H9 (cell line): ENCODE results near the gene WDFY3. TPM values are rescaled to one million over a fixed set of nuclear protein-coding genes. Genes with fewer than 3 reads are reported as not detected.
A peak's percentile ranks its signal among the peaks of the same experiment; 100 is the strongest.

ENCODE experiments used
- DNase-seq: peaks from one replicate; pipeline ENCODE4 v3.0.0-alpha.2; 2017
- H2AFZ ChIP-seq: one replicate; pipeline ENCODE4 v1.6.1; 2013; ENCODE audit warnings: mild to moderate bottlenecking, low read length, control low read depth, moderate library complexity
- H2AK5ac ChIP-seq: 2 replicates; pipeline ENCODE4 v1.6.1; 2013; ENCODE audit warnings: low read length, control low read depth, mixed read lengths; ENCODE audit not compliant: insufficient read length
- H2BK120ac ChIP-seq: one replicate; pipeline ENCODE4 v1.6.1; 2013; ENCODE audit warnings: low read depth, mild to moderate bottlenecking, low read length, control low read depth, inconsistent platforms; ENCODE audit not compliant: poor library complexity, severe bottlenecking
- H2BK12ac ChIP-seq: 2 replicates; pipeline ENCODE4 v1.6.1; 2013; ENCODE audit warnings: low read length, control low read depth, mixed read lengths, low read depth; ENCODE audit not compliant: insufficient read length
- H2BK15ac ChIP-seq: 2 replicates; pipeline ENCODE4 v1.6.1; 2013; ENCODE audit warnings: low read depth, low read length, control low read depth
- H2BK20ac ChIP-seq: one replicate; pipeline ENCODE4 v1.6.1; 2013; ENCODE audit warnings: low read depth, mild to moderate bottlenecking, low read length, control low read depth, inconsistent platforms; ENCODE audit not compliant: poor library complexity, severe bottlenecking
- H2BK5ac ChIP-seq: 2 replicates; pipeline ENCODE4 v1.6.1; 2013; ENCODE audit warnings: low read length, control low read depth, mixed read lengths; ENCODE audit not compliant: insufficient read length
- H3K14ac ChIP-seq: 2 replicates; pipeline ENCODE4 v1.6.1; 2013; ENCODE audit warnings: low read length, control low read depth; ENCODE audit not compliant: insufficient read depth
- H3K18ac ChIP-seq: 2 replicates; pipeline ENCODE4 v1.6.1; 2013; ENCODE audit warnings: low read depth, mild to moderate bottlenecking, mixed read lengths, low read length, control low read depth; ENCODE audit not compliant: insufficient read length
- H3K23ac ChIP-seq: 2 replicates; pipeline ENCODE4 v1.6.1; 2013; ENCODE audit warnings: low read length, control low read depth, mixed read lengths, low read depth; ENCODE audit not compliant: insufficient read length
- H3K23me2 ChIP-seq: 2 replicates; pipeline ENCODE4 v1.6.1; 2013; ENCODE audit warnings: low read depth, mild to moderate bottlenecking, mixed read lengths, low read length, control low read depth; ENCODE audit not compliant: insufficient read length, poor library complexity, severe bottlenecking
- H3K27ac ChIP-seq: 2 replicates; pipeline ENCODE4 v1.5.1; 2013; ENCODE audit warnings: low read length, control low read depth, mixed read lengths, low read depth; ENCODE audit not compliant: insufficient read length
- H3K27me3 ChIP-seq: 2 replicates; pipeline ENCODE4 v1.6.1; 2013; ENCODE audit warnings: low read length, control low read depth, inconsistent platforms; ENCODE audit not compliant: insufficient read depth
- H3K4ac ChIP-seq: 2 replicates; pipeline ENCODE4 v1.6.1; 2013; ENCODE audit warnings: low read depth, mild to moderate bottlenecking, control low read depth, inconsistent platforms, low read length, moderate library complexity
- H3K4me1 ChIP-seq: 2 replicates; pipeline ENCODE4 v1.6.1; 2013; ENCODE audit warnings: low read length, control low read depth, inconsistent platforms; ENCODE audit not compliant: insufficient read depth
- H3K4me2 ChIP-seq: 2 replicates; pipeline ENCODE4 v1.6.1; 2013; ENCODE audit warnings: low read length, control low read depth, mixed read lengths; ENCODE audit not compliant: insufficient read length, insufficient read depth
- H3K56ac ChIP-seq: 2 replicates; pipeline ENCODE4 v1.6.1; 2013; ENCODE audit warnings: low read depth, mild to moderate bottlenecking, mixed read lengths, low read length, control low read depth; ENCODE audit not compliant: insufficient read length
- H3K79me1 ChIP-seq: 2 replicates; pipeline ENCODE4 v1.6.1; 2013; ENCODE audit warnings: low read depth, mild to moderate bottlenecking, moderate library complexity, low read length, control low read depth, inconsistent platforms; ENCODE audit not compliant: insufficient read depth, poor library complexity, severe bottlenecking
- H3K79me2 ChIP-seq: 2 replicates; pipeline ENCODE4 v1.6.1; 2013; ENCODE audit warnings: low read length, control low read depth, inconsistent platforms; ENCODE audit not compliant: insufficient read depth
- H3K9ac ChIP-seq: 2 replicates; pipeline ENCODE4 v1.6.1; 2013; ENCODE audit warnings: low read length, control low read depth, mixed read lengths; ENCODE audit not compliant: insufficient read length; ENCODE audit errors: extremely low read depth
- H3K9me3 ChIP-seq: one replicate; pipeline ENCODE4 v1.6.1; 2013; ENCODE audit warnings: low read depth, low read length, inconsistent platforms; ENCODE audit not compliant: control insufficient read depth
- H3T11ph ChIP-seq: one replicate; pipeline ENCODE4 v1.6.1; 2013; ENCODE audit warnings: mild to moderate bottlenecking, low read length, control low read depth, inconsistent platforms
- H4K20me1 ChIP-seq: one replicate; pipeline ENCODE4 v1.6.1; 2013; ENCODE audit not compliant: control insufficient read depth, insufficient read length, insufficient read depth
- H4K5ac ChIP-seq: 2 replicates; pipeline ENCODE4 v1.6.1; 2013; ENCODE audit warnings: low read depth, mild to moderate bottlenecking, mixed read lengths, low read length, control low read depth; ENCODE audit not compliant: insufficient read length
- H4K8ac ChIP-seq: replicated peaks from 2 replicates; pipeline ENCODE4 v1.6.1; 2013; ENCODE audit warnings: low read length, control low read depth, mixed read lengths, low read depth; ENCODE audit not compliant: insufficient read length
- H4K91ac ChIP-seq: 2 replicates; pipeline ENCODE4 v1.6.1; 2013; ENCODE audit warnings: low read depth, mild to moderate bottlenecking, moderate library complexity, mixed read lengths, low read length, control low read depth; ENCODE audit not compliant: insufficient read length
- H3K27ac Mint-ChIP-seq, 3 experiments: 2 replicates in 2 of 3; 3 replicates in 1 of 3; pipeline ENCODE4 v1.8.0; 2020 to 2021; ENCODE audit warnings: mixed read lengths in 3 of 3, mild to moderate bottlenecking in 1 of 3, moderate library complexity in 1 of 3
- H3K27me3 Mint-ChIP-seq: 2 replicates; pipeline ENCODE4 v1.8.0; 2021; ENCODE audit warnings: low read depth, mild to moderate bottlenecking, moderate library complexity, mixed read lengths
- H3K36me3 Mint-ChIP-seq, 3 experiments: 2 replicates in 2 of 3; 3 replicates in 1 of 3; pipeline ENCODE4 v1.8.0; 2020 to 2021; ENCODE audit warnings: low read depth in 3 of 3, mixed read lengths in 3 of 3; ENCODE audit not compliant: insufficient read depth in 1 of 3
- H3K4me1 Mint-ChIP-seq, 2 experiments: 2 replicates each; pipeline ENCODE4 v1.8.0; 2020; ENCODE audit warnings: mixed read lengths in 2 of 2
- H3K4me3 Mint-ChIP-seq, 2 experiments: 2 replicates in 1 of 2; 3 replicates in 1 of 2; pipeline ENCODE4 v1.8.0; 2020 to 2021; ENCODE audit warnings: mild to moderate bottlenecking in 2 of 2, mixed read lengths in 2 of 2, moderate library complexity in 1 of 2
- H3K9me3 Mint-ChIP-seq, 2 experiments: 2 replicates in 1 of 2; 3 replicates in 1 of 2; pipeline ENCODE4 v1.8.0; 2020; ENCODE audit warnings: mild to moderate bottlenecking in 2 of 2, mixed read lengths in 2 of 2, moderate library complexity in 1 of 2
- CTCF ChIP-seq: fragments of 200-600 bp; sonication (generic); conservative IDR thresholded peaks from 3 replicates; pipeline ENCODE4 v1.8.0; 2021; ENCODE audit warnings: antibody characterized with exemption, mild to moderate bottlenecking
- WGBS: extraction: QIAGEN DNeasy Blood & Tissue Kit; methylation state at CpG from one replicate; pipeline ENCODE4 v1.1.7; 2013; ENCODE audit warnings: missing lambda C conversion rate, low lambda C conversion rate, mixed read lengths; ENCODE audit not compliant: insufficient read length; ENCODE audit errors: extremely low coverage; 5-methylcytosine and 5-hydroxymethylcytosine counted together
- total RNA-seq: library from RNA; stranded (reverse); gene quantifications from 2 replicates; pipeline ENCODE4 v1.2.1, GENCODE V29; 2021

Gene WDFY3
- total RNA-seq, 1 experiment from 2014 or later: 54.6 TPM

- DNase-seq: no peak
- Mint-ChIP-seq H3K36me3 (peaks cover 28 to 37% (median 33%) of the 10 kb centered on the region in 3 experiments), H3K4me3 (no peak overlapping the region), H3K4me1 (peaks cover 25 to 26% of the 10 kb centered on the region in 2 experiments), H3K9me3 (peaks cover 3 to 6% of the 10 kb centered on the region in 2 experiments; a peak in 4 of 5 replicates), H3K27ac (peak overlapping the region in 1 of 3 experiments; percentile 83; a peak in 1 of 7 replicates), H3K27me3 (no peaks in the 10 kb centered on the region)
- H2AFZ ChIP-seq: no peak overlapping the region
- H3K4ac ChIP-seq: no peak overlapping the region
- peaks cover 3% of the 10 kb centered on the region; the same call in 1 of the 2 replicates for H3K4me1 ChIP-seq
- no peak overlapping the region for H2BK15ac ChIP-seq
- H2BK20ac ChIP-seq: no peak overlapping the region
- no peak overlapping the region for H2AK5ac ChIP-seq
- H3K9me3 ChIP-seq: no peaks in the 10 kb centered on the region
- H3K23me2 ChIP-seq: no peaks in the 10 kb centered on the region
- H2BK5ac ChIP-seq: no peak overlapping the region
- H3K79me2 ChIP-seq: no peaks in the 10 kb centered on the region; the same call in 1 of the 2 replicates
- H3K79me1 ChIP-seq: no peaks in the 10 kb centered on the region
- H3T11ph ChIP-seq: no peak overlapping the region
- no peak overlapping the region for H3K4me2 ChIP-seq
- no peak overlapping the region for H4K91ac ChIP-seq
- no peak overlapping the region for H4K5ac ChIP-seq
- no peak overlapping the region for H3K56ac ChIP-seq
- no peak overlapping the region for H3K9ac ChIP-seq
- H3K18ac ChIP-seq: no peak overlapping the region
- no peak overlapping the region for H3K27ac ChIP-seq
- H3K27me3 ChIP-seq: no peaks in the 10 kb centered on the region
- WGBS: no CpG with 5 or more reads among the region's 2 CpGs
- H3K14ac ChIP-seq: no peak overlapping the region
- no peak for TF ChIP-seq CTCF
- no peak overlapping the region for H2BK120ac ChIP-seq
- no peaks in the 10 kb centered on the region for H4K20me1 ChIP-seq
- H3K23ac ChIP-seq: no peak overlapping the region
- H4K8ac ChIP-seq: no peak overlapping the region
- no peak overlapping the region for H2BK12ac ChIP-seq
These were observed 35.2 kb downstream of the WDFY3 start for GRCh38 chr4:84931274-84931673.
